Nephron progenitor cell (in vitro differentiated cells): ENCODE results near the gene FGF11.

ENCODE experiments used
- DNase-seq: peaks from one replicate; pipeline ENCODE4 v3.0.0; 2021
- H3K27ac Mint-ChIP-seq: 2 replicates; pipeline ENCODE4 v1.8.0; 2021; ENCODE audit warnings: mild to moderate bottlenecking, moderate library complexity, mixed read lengths
- H3K27me3 Mint-ChIP-seq: 2 replicates; pipeline ENCODE4 v1.8.0; 2021; ENCODE audit warnings: mild to moderate bottlenecking, low read depth, mixed read lengths; ENCODE audit not compliant: poor library complexity
- H3K36me3 Mint-ChIP-seq: 2 replicates; pipeline ENCODE4 v1.8.0; 2021; ENCODE audit warnings: low read depth, mixed read lengths
- H3K4me1 Mint-ChIP-seq: 2 replicates; pipeline ENCODE4 v1.8.0; 2021; ENCODE audit warnings: mixed read lengths
- H3K4me3 Mint-ChIP-seq: 2 replicates; pipeline ENCODE4 v1.8.0; 2021; ENCODE audit warnings: mild to moderate bottlenecking, moderate library complexity, mixed read lengths
- H3K9me3 Mint-ChIP-seq: 2 replicates; pipeline ENCODE4 v1.8.0; 2021; ENCODE audit warnings: mild to moderate bottlenecking, moderate library complexity, mixed read lengths
- TF ChIP-seq, protein P1 (sequence below): fragments of 200-600 bp; sonication (generic); IDR thresholded peaks from 2 replicates; pipeline ENCODE4 v1.5.0; 2021; ENCODE audit warnings: antibody characterized with exemption

FGF11 gene

DNA sequence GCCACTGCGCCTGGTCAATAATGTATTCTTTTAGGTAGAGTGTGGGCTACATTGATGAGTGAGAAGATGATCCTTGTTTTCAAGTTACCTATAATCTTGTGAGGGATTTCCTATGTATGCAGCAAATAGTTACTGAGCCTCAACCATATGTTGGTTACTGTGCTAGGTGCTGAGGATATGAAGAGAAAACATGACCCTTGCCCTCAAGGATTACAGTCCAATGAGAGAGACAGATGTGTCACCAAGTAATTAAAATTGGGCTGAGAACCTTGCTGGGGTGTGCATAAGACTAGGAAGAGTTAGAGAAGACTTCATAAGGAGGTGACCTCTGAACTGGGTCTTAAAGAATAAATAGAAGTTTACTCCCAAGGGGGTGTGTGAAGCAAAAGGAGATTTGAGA, 52.3 kb downstream of the FGF11 start:
- Mint-ChIP-seq H3K9me3 (no peaks in the 10 kb centered on the region), H3K36me3 (peaks cover 82% of the 10 kb centered on the region), H3K4me3 (no peak overlapping the region), H3K4me1 (peaks cover 38% of the 10 kb centered on the region), H3K27me3 (peaks cover 2% of the 10 kb centered on the region), H3K27ac (peak overlapping the region; percentile 49)
- no peak for DNase-seq
- TF ChIP-seq, protein P1, sequence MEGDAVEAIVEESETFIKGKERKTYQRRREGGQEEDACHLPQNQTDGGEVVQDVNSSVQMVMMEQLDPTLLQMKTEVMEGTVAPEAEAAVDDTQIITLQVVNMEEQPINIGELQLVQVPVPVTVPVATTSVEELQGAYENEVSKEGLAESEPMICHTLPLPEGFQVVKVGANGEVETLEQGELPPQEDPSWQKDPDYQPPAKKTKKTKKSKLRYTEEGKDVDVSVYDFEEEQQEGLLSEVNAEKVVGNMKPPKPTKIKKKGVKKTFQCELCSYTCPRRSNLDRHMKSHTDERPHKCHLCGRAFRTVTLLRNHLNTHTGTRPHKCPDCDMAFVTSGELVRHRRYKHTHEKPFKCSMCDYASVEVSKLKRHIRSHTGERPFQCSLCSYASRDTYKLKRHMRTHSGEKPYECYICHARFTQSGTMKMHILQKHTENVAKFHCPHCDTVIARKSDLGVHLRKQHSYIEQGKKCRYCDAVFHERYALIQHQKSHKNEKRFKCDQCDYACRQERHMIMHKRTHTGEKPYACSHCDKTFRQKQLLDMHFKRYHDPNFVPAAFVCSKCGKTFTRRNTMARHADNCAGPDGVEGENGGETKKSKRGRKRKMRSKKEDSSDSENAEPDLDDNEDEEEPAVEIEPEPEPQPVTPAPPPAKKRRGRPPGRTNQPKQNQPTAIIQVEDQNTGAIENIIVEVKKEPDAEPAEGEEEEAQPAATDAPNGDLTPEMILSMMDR: no peak

DNA sequence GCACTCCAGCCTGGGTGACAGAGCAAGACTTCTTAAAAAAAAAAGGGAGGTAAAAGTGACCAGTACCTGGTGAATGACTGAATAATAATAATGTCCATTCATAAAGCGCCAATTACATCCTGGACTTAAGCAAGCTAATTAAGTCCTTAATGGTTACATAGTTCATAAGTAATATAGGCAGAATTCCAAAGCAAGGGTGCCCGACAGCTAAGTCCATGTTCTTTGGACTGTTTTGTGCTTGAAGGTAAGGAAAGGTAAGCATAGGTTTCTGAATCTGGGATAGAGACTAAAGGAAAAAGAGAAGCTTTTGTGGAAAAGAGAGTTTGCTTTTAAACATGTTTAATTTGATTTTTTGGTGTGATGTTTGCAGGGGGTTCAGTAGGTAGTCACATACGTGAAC, 54.6 kb downstream of the FGF11 start:
- no peak overlapping the region for H3K4me3 Mint-ChIP-seq
- H3K4me1 Mint-ChIP-seq: peaks cover 19% of the 10 kb centered on the region
- H3K27me3 Mint-ChIP-seq: peaks cover 2% of the 10 kb centered on the region
- no peaks in the 10 kb centered on the region for H3K9me3 Mint-ChIP-seq
- no peak for DNase-seq
- H3K27ac Mint-ChIP-seq: peak overlapping the region; percentile 98
- H3K36me3 Mint-ChIP-seq: peaks cover 89% of the 10 kb centered on the region
- TF ChIP-seq, protein P1: no peak
